ENCODE results near the gene TMEFF1.

Gene TMEFF1

DNA sequence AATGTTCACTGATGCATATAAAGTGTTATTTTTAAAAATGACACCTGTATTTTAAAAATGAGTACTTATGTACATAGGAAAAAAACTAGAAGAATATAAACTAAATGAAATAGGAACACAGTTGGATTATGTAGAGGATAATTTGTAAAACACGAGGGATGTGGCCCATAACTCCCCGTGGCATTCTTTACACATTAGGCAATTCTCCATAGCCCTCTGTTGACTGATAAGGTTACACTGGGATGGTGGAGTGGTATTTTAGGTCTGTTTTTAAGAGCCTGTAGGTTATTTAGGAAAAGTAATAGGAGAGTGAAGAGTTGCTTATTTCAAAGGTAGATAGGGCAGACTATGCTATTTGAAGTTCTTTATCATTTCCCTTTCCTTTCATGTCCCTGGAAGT is 106.7 kb downstream of the TMEFF1 start:
- Mint-ChIP-seq H3K9me3 (no peaks in the 10 kb centered on the region), H3K27me3 (no peaks in the 10 kb centered on the region), H3K4me1 (ENCODE audit: low read depth in 2 of 2) (no peaks in the 10 kb centered on the region), H3K4me3 (no peak overlapping the region), H3K36me3 (ENCODE audit: insufficient read depth) (no peaks in the 10 kb centered on the region), H3K27ac (no peak overlapping the region)
- ATAC-seq (replicated peaks) (no peak), DNase-seq (no peak)

DNA sequence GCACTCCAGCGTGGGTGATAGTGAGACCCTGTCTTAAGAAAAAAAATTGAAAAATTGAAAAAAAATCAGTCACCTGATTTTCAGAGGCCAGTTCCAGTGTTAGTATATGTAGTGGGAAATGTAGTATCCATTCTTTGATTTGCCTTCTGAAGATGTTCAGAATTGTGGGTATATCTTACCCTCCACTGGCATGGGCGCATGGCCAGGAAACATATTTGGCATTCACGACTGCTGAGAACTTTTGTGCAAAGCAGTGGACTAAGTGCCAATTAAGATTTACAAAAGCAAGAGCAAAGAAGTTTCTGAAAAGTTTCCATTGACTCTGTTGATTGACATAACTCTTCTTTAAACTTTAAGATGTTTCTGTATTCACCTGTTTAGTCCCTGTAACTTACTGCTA is 107.3 kb downstream of the TMEFF1 start:
- H3K27me3 Mint-ChIP-seq: no peaks in the 10 kb centered on the region
- ATAC-seq (replicated peaks) (no peak), DNase-seq (no peak)
- H3K4me3 Mint-ChIP-seq: no peak overlapping the region
- H3K4me1 Mint-ChIP-seq (ENCODE audit: low read depth in 2 of 2): no peaks in the 10 kb centered on the region
- no peaks in the 10 kb centered on the region for H3K36me3 Mint-ChIP-seq (ENCODE audit: insufficient read depth)
- H3K27ac Mint-ChIP-seq: no peak overlapping the region
- H3K9me3 Mint-ChIP-seq: no peaks in the 10 kb centered on the region

DNA sequence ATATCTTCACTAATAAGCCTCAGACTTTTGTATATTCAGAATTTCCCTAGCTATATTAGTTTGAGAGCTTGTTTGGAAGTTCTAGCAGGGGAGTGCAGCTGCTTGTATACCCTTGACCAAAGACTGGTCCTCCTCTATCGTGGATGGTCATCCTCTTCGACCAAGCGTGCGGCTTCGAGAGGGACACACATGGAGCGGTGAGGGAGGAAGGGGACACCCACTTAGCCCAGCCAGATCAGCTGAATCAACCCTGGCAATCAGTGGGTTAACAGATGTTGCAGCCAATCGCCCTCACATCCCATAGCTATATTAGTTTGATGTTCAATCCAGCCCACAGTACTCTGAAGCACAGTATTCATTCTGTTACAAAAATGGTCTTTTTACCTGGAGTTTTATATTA is 108.1 kb downstream of the TMEFF1 start:
- ATAC-seq (replicated peaks): no peak
- Mint-ChIP-seq H3K4me3 (no peak overlapping the region), H3K36me3 (ENCODE audit: insufficient read depth) (no peaks in the 10 kb centered on the region), H3K4me1 (ENCODE audit: low read depth in 2 of 2) (no peaks in the 10 kb centered on the region), H3K9me3 (no peaks in the 10 kb centered on the region), H3K27me3 (no peaks in the 10 kb centered on the region), H3K27ac (no peak overlapping the region)
- no peak for DNase-seq

DNA sequence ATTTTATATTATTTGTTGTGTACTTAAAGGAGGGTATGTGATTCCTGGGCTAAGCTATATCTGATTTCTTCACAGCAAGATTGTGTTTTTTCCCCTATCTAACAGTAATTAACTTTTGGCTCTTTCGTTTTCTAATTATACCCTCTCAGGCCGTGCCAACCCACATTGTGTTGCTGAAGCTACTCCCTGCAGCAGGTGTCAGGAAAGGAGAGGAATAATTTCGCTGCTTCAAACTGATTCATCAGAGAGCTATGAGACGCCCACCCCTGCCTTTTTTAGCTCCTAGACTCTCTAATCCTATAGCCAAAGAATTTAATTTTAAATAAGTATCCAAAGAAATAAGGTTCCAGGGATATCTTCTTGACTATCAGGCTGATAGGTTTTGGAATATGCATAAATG is 108.7 kb downstream of the TMEFF1 start:
- no peaks in the 10 kb centered on the region for H3K36me3 Mint-ChIP-seq (ENCODE audit: insufficient read depth)
- H3K4me1 Mint-ChIP-seq (ENCODE audit: low read depth in 2 of 2): no peaks in the 10 kb centered on the region
- H3K9me3 Mint-ChIP-seq: no peaks in the 10 kb centered on the region
- no peak for ATAC-seq (replicated peaks)
- no peak overlapping the region for H3K4me3 Mint-ChIP-seq
- DNase-seq: no peak
- no peak overlapping the region for H3K27ac Mint-ChIP-seq
- H3K27me3 Mint-ChIP-seq: no peaks in the 10 kb centered on the region

DNA sequence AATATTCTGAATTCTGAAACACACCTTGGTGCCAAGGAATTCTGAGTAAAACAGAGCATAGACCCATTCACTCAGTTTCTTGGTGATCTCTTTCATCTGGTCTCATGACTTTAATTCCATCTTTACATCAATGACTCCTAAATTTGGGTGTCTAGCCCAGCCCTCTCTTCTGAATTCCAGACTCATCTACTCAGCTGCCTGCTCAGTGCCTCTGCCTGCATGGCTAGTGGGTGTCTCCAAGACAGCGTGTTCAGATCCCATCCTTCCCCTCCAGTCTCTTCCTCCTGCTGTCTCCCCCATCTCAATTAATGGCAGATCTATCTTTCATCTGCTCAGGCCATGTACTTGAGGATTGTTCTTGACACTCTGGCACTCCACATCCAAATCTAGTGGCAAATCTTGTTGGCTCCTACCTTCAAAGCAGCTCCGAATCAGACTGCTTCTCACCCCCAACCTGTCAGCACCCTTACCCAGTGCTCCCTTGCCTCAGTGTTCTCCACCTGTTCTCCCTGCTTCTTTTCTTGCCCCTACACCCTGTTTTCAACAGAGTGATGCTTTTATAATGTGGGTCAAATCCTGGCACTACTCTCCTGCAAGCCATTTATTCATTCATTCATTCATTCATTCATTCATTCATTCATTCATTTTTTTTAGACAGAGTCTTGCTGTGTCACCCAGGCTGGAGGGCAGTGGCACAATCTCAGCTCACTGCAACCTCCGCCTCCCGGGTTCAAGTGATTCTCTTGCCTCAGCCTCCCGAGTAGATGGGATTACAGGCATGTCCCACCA is 110.3 kb downstream of the TMEFF1 start:
- H3K27me3 Mint-ChIP-seq: no peaks in the 10 kb centered on the region
- DNase-seq (no peak), ATAC-seq (replicated peaks) (no peak)
- H3K9me3 Mint-ChIP-seq: no peaks in the 10 kb centered on the region
- H3K27ac Mint-ChIP-seq: no peak overlapping the region
- no peaks in the 10 kb centered on the region for H3K4me1 Mint-ChIP-seq (ENCODE audit: low read depth in 2 of 2)
- H3K4me3 Mint-ChIP-seq: no peak overlapping the region
- no peaks in the 10 kb centered on the region for H3K36me3 Mint-ChIP-seq (ENCODE audit: insufficient read depth)

DNA sequence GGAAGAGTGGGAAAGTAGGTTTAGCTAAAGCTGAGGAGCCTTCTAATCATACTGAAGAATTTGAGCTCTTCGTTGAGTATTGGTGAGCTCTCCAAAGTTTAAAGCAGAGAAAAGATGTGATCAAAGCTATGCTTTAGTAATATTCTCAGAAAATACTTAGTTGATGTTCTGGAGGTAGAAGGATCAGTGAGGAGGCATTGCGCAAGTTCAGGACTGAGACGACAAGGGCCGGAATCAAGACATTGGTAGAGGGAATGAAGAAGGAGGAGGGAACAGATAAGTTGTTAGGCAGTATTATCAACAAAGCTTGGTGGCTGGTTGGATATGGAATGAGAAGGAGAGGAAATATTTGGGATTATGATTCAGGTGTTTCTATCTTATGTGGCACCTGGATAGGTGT is 112.0 kb downstream of the TMEFF1 start:
- ATAC-seq (replicated peaks) (no peak), DNase-seq (no peak)
- no peak overlapping the region for H3K27ac Mint-ChIP-seq
- H3K9me3 Mint-ChIP-seq: no peaks in the 10 kb centered on the region
- H3K4me1 Mint-ChIP-seq (ENCODE audit: low read depth in 2 of 2): no peaks in the 10 kb centered on the region
- H3K36me3 Mint-ChIP-seq (ENCODE audit: insufficient read depth): no peaks in the 10 kb centered on the region
- no peak overlapping the region for H3K4me3 Mint-ChIP-seq
- H3K27me3 Mint-ChIP-seq: no peaks in the 10 kb centered on the region

DNA sequence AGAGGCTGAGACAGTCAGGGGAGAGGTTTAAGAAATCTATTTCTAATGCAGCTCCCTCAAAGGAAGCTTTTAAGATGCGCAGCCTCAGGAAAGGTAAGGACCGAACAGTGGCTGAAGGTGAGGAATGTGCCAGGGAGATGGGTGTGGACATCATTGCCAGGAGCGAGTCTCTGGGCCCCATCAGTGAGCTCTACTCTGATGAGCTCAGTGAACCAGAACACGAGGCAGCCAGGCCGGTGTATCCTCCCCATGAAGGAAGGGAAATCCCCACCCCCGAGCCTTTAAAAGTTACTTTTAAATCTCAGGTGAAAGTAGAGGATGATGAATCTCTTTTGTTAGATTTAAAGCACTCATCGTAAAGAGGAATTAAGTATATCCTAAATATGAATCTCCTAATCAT is 113.1 kb downstream of the TMEFF1 start:
- Mint-ChIP-seq H3K4me1 (ENCODE audit: low read depth in 2 of 2) (no peaks in the 10 kb centered on the region), H3K27ac (no peak overlapping the region), H3K27me3 (no peaks in the 10 kb centered on the region), H3K4me3 (no peak overlapping the region), H3K9me3 (no peaks in the 10 kb centered on the region), H3K36me3 (ENCODE audit: insufficient read depth) (no peaks in the 10 kb centered on the region)
- DNase-seq: no peak
- ATAC-seq (replicated peaks): no peak

DNA sequence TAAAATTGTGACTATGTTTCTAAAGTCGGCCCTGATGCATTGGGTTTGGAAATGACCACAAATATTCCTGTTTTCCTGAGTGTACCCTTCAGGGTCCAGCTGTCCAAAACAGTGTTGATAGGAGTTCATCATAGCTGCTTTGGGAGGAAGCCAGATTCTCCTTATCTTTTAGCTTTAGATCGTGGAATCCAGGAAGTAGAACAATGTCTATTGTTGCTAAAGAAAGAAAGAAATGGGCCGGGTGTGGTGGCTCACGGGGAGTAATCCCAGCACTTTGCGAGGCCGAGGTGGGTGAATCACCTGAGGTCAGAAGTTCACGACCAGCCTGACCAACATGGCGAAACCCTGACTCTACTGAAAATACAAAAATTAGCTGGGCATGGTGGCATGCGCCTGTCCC is 114.4 kb downstream of the TMEFF1 start:
- Mint-ChIP-seq H3K27ac (no peak overlapping the region), H3K4me1 (ENCODE audit: low read depth in 2 of 2) (no peaks in the 10 kb centered on the region), H3K36me3 (ENCODE audit: insufficient read depth) (no peaks in the 10 kb centered on the region), H3K27me3 (no peaks in the 10 kb centered on the region), H3K9me3 (no peaks in the 10 kb centered on the region), H3K4me3 (no peak overlapping the region)
- DNase-seq: no peak
- ATAC-seq (replicated peaks): no peak

DNA sequence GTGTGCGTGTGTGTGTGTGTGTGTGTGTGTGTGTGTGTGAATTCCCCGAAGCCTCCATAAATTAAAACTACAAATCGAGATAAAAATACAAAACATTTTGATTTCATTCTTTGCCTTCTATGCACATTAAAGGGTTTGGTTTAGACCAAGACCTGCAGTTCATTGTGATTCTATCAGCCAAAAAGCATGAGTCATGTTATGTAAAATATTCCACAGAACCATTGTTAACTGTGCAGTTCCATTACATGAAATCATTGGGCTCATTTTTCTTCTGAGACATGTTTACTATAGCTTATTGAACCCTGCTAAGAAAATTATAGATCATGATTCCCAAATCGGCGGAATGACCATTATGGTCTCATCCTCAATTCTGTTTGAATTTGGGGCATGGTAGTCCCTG is 116.6 kb downstream of the TMEFF1 start:
- H3K27me3 Mint-ChIP-seq: no peaks in the 10 kb centered on the region
- no peaks in the 10 kb centered on the region for H3K9me3 Mint-ChIP-seq
- H3K4me3 Mint-ChIP-seq: no peak overlapping the region
- DNase-seq (no peak), ATAC-seq (replicated peaks) (no peak)
- no peaks in the 10 kb centered on the region for H3K4me1 Mint-ChIP-seq (ENCODE audit: low read depth in 2 of 2)
- H3K27ac Mint-ChIP-seq: no peak overlapping the region
- H3K36me3 Mint-ChIP-seq (ENCODE audit: insufficient read depth): no peaks in the 10 kb centered on the region

DNA sequence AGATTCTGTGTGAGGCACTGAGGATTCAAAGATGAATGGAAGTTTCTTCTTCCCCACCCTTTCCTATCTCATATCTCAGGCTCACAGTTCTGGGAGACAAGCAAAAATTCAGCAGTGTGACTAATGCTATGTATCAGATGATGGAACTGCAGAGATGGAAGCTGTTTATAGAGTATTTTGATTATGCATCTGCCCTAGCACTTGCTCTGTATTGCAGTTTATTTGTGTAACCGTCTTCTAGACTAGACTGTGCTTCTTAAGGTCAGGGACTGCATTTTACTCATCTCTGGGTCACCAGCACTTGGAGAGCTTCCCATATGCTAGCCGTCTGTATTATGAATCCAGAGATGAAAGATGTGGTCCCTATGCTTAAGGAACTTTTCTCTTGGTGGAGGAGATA is 117.5 kb downstream of the TMEFF1 start:
- H3K36me3 Mint-ChIP-seq (ENCODE audit: insufficient read depth): no peaks in the 10 kb centered on the region
- H3K27ac Mint-ChIP-seq: no peak overlapping the region
- no peaks in the 10 kb centered on the region for H3K27me3 Mint-ChIP-seq
- no peak for DNase-seq
- no peak for ATAC-seq (replicated peaks)
- no peaks in the 10 kb centered on the region for H3K4me1 Mint-ChIP-seq (ENCODE audit: low read depth in 2 of 2)
- H3K4me3 Mint-ChIP-seq: no peak overlapping the region
- no peaks in the 10 kb centered on the region for H3K9me3 Mint-ChIP-seq

DNA sequence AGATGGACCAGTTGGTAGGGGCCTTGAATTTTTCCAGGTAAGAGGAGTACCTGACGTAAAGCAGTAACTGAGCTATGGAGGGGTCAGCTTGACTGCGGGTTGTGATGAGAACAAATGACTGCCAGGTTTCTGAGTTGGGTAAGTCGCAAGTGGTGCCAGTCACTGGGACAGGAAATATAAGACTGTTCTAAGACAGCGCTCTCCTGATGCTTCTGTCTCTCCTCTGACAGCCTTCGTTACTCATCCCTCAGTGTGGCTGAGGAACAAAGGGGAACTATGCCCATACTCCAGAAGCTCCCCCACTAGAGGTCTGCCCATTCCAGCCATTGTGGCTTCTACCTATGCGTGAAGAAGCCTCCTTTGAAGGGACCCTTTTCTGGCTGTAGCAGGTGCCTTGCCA is 118.2 kb downstream of the TMEFF1 start:
- DNase-seq: no peak
- Mint-ChIP-seq H3K9me3 (no peaks in the 10 kb centered on the region), H3K36me3 (ENCODE audit: insufficient read depth) (no peaks in the 10 kb centered on the region), H3K4me1 (ENCODE audit: low read depth in 2 of 2) (peaks cover 2 to 5% of the 10 kb centered on the region in 2 donors), H3K27ac (no peak overlapping the region), H3K4me3 (no peak overlapping the region), H3K27me3 (no peaks in the 10 kb centered on the region)
- ATAC-seq (replicated peaks): no peak

DNA sequence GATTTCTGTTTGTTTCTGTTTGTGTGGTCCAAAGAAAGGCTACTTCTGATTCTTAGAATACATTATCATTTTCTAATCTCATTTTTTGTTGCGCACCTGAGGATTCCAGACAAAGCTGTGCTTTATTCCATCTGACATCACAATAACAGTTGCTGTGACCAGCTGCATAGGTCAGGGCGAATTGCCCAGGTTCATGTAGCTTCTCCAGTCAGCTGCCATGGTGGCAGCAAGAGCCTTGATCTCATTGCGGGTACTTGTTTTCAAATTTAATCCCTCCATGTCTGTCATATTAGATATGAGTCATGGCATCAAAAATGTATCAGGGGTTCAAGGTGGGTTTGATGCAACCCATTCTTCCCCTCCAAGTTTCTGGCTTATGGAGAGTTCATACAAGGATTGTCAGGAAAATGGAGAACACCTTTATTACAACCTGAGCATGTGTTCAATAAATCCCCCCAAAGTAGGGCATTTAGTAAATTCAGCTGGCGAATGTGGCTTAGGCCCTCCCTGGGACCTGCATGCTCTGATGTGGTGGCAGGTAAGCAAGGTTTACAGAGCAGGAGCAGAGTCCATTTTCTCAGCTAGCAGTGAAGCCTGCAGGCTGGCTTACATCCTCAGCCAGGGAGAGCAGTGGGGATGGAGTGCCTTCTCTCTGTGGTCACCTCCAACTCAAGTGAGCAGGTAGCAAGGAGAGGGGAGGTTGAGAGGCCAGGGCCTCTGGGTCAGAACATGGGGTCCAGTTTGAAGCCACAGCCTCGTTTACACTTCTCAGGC is 118.9 kb downstream of the TMEFF1 start:
- Mint-ChIP-seq H3K4me1 (ENCODE audit: low read depth in 2 of 2) (peaks cover 2 to 5% of the 10 kb centered on the region in 2 donors), H3K36me3 (ENCODE audit: insufficient read depth) (no peaks in the 10 kb centered on the region), H3K4me3 (no peak overlapping the region), H3K27me3 (no peaks in the 10 kb centered on the region), H3K27ac (no peak overlapping the region), H3K9me3 (no peaks in the 10 kb centered on the region)
- DNase-seq (no peak), ATAC-seq (replicated peaks) (no peak)

DNA sequence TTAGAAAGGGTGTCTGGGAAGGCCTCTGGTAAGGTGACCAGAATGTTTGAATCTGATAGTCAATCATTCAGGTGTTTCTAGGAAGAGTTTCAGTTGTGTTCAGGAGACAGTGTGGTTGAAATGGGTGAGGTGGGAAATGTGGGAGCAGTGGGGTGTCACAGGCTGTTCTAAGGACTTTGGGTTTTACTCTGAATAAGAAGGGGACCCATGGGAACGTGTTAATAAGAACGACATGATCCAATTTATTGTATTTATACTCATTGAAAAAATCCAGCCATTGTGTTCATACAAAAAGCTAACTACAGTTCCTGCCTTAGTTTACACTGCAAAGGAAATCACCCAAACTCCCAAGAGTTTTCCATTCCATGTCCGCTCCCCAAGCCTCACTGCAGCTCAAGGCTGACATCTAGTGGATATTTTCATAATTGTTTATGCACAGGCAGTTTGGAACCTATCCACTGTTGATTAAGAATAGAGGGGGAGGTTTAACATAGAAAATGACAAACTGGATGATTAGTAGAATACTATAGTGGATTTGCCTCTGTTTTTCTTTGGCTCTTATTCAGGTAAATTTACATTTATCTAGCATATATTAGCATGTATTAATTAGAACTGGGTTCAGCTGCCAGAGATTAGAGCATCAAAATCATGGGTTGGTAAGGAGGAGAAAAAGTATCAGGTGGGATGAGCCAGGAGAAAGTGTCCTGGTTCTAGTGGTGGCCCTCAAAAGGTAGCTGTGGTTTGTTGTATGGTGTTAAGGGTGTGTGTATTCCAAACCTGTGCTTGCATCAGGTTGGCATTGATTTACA is 122.6 kb downstream of the TMEFF1 start:
- Mint-ChIP-seq H3K4me1 (ENCODE audit: low read depth in 2 of 2) (peaks cover 13 to 18% of the 10 kb centered on the region in 2 donors), H3K27me3 (no peaks in the 10 kb centered on the region), H3K36me3 (ENCODE audit: insufficient read depth) (no peaks in the 10 kb centered on the region), H3K27ac (peak overlapping the region in 1 of 2 donors; percentile 16), H3K4me3 (no peak overlapping the region), H3K9me3 (no peaks in the 10 kb centered on the region)
- peak in 2 of 3 experiments; percentile 20 to 25 for DNase-seq
- peak; percentile 33 for ATAC-seq (replicated peaks)

All from effector memory CD8-positive, alpha-beta T cell (primary cell).